COLO668 (cell line): Measurements from ENCODE around the gene TBC1D2.
"Not testable (repeated sequence)": the region's sequence is repeated elsewhere in the genome, so short reads cannot be mapped to it uniquely, and the experiment has no call there.

Source experiments
- DNase-seq: peaks from one replicate; lab custom pipeline; 2025; ENCODE audit not compliant: unreplicated experiment; lab: John Stamatoyannopoulos, UW

The TBC1D2 gene

DNA sequence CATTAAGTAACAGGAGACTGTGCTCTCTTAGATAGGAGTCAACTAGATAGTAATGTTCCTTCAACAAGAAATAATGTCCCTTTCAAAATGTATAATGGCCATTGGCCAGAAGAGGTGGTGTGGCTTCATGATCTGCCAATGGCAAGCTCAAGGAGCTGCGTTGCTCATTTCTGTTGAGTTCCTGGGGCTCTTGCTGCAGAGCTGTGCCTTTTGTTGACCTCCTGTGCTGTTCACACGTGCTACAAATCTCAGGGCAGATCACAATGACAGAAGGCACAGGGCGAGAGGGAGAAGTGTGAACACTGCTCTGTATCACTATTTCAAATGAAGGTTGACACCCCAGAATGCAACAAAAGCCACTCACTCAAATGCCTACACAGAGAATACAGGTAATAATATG lies 16.0 kb upstream of the TBC1D2 start:
- DNase-seq: no peak

- DNase-seq: not testable (repeated sequence)
Observed at GRCh38 chr9:98270284-98270683, 14.8 kb upstream of the TBC1D2 start.

DNA sequence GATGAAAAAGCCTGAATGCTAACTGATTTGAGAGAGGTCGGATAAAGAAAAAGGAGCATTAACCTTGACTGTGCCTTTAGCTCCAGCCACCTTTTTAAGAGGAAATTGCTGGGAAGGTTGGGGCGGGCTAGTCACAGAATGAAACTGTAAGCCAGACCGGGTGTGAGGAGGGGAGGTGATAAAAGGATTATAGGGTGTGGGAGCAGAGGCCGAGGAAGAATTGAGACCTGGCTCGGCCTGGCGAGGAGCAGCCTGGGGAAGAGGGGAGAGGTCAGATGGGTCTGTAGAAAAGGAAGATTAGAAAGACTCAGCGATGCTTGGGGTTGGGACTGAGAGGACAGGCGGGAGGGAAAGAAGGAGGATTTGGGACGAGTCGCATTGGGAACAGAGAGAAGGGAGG lies 14.2 kb upstream of the TBC1D2 start:
- DNase-seq: not testable (repeated sequence)

GRCh38 chr9:98267556-98267955 lies 12.1 kb upstream of the TBC1D2 start:
- not testable (repeated sequence) for DNase-seq

GRCh38 chr9:98264516-98264915 lies 9.1 kb upstream of the TBC1D2 start:
- DNase-seq: no peak

DNA sequence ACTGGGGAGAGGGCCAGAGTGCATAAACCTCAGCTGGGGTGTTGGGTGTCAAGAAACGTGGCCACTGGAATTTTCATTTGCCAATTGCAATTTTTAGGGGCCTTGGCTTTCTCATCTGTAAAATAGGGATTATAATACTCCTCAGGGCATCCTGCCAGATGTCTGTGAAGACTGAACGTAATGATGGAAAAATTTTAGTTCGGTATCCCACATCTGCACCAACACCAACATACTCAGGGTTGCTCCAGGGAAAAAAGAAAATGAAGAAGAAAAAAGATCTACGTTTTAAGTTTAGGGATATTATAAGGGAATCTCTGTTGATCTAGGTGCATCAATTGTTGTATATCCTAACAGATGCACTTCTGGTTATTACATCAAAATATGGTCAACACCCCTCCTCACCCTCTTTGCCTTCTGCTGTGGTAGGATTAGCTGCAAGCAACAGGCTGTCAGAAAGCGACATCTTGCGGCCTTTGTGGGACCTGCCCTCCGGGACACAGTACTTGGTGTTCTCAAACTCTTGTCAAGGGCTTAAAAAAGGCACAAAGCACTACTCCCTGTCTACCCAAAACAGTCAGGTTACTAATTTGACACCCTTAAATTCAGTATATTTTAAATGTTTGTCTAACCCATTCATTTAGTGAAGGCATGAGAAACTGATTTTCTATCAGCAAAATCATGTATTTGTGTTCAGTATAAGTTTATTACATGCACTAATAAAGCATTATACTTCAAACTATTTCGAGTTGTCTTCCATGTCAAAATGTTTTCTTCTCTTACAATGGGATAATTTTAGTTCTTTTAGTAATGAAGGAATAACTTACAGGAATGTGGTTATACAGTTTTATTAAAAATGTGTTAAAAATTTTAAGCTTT lies 8.3 kb upstream of the TBC1D2 start:
- DNase-seq: peak; percentile 70

- DNase-seq: no peak
Observed at GRCh38 chr9:98263080-98263479, 7.6 kb upstream of the TBC1D2 start.

DNA sequence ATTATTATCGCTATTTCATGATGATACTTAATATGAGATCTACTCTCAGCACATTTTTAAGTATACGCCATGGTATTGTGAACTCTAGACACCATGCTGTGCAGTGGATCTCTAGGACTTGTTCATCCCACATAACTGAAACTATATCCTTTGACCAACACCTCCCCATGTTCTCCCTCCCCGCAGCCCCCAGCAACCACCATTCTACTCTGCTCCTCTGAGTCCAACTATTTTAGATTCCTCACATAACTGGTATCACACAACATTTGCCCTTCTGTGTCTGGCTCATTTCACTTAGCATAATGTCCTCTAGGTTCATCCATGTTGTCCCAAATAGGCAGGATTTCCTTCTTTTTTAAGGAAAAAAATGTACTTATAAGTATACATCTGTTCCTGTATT lies 6.6 kb upstream of the TBC1D2 start:
- no peak for DNase-seq

DNA sequence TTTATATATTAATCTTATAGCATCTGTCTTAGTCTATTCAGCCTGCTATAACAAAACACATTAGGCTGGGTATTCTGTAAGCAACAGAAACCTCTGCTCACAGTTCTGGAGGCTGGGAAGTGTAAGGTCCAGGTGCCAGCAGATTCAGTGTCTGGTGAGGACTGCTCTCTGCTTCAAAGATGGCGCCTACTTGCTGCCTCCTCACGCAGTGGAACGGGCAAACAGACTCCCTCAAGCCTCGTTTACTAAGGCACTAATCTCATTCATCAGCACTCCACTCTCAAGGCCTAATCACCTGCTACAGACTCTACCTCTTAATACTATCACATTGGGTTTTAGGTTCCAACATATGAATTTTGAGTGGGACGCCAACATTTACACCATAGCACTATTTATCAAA lies 5.2 kb upstream of the TBC1D2 start:
- no peak for DNase-seq

GRCh38 chr9:98259791-98260190 lies 4.3 kb upstream of the TBC1D2 start:
- DNase-seq: no peak

GRCh38 chr9:98256756-98257155 lies 1.3 kb upstream of the TBC1D2 start:
- peak; percentile 23 for DNase-seq

- DNase-seq: peak; percentile 49
Observed at GRCh38 chr9:98255061-98255577, 330 bp downstream of the TBC1D2 start.

DNA sequence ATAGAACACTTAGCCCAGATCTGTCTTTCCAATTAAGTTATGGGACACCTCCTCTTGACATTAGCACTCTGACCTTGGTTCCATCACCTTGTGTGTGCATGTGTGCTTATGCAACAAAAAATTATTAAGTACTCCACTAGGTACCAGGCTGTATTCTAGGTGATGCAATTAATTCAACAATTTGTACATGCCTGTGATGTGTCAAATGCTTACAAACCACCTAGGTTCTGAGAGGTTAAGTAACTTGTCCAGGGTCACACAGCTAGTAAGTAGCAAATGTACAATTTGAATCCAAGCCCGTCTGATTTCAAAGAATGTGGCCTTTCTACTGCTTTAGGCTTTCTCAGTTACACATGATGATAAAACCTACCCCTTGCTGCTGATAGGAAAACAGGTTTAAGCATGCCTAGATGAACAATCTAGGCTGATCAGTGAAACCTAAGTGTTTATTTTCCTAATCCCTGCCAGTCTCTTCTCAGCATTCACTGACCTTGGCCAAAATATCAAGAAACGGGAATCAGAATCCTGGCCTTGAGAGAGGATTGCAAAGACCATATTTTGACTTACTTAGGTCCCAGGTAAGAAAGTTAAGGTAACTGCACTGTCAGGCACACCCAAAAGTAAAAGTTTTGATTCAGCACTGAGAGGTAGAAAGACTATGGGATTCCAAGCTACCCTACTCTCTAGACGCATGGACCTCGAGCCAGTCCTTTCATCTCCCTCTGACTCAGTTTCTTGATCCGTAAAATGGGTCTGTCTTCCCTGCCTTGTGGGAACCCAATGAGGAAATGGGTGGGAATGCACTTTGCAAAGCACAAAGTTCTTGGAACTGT lies 1.0 kb downstream of the TBC1D2 start:
- no peak for DNase-seq

GRCh38 chr9:98253565-98253964 lies 1.9 kb downstream of the TBC1D2 start:
- DNase-seq: no peak

- DNase-seq: no peak
Observed at GRCh38 chr9:98251551-98251950, 3.9 kb downstream of the TBC1D2 start.

GRCh38 chr9:98249771-98250170 lies 5.7 kb downstream of the TBC1D2 start:
- no peak for DNase-seq

GRCh38 chr9:98248737-98249474 lies 6.5 kb downstream of the TBC1D2 start:
- no peak for DNase-seq

GRCh38 chr9:98247831-98248657 lies 7.4 kb downstream of the TBC1D2 start:
- no peak for DNase-seq

GRCh38 chr9:98242426-98242825 lies 13.0 kb downstream of the TBC1D2 start:
- DNase-seq: no peak
